GM19328 (cell line): Measurements from ENCODE around the gene RPP25L.
A peak's percentile ranks its signal among the peaks of the same experiment; 100 is the strongest.

ENCODE experiments used
- ATAC-seq: cut with Tn5 transposase; IDR thresholded peaks from one replicate; pipeline ENCODE4 v1.9.1; 2021; ENCODE audit warnings: mild to moderate bottlenecking, moderate library complexity; ENCODE audit not compliant: unreplicated experiment

Gene RPP25L

DNA sequence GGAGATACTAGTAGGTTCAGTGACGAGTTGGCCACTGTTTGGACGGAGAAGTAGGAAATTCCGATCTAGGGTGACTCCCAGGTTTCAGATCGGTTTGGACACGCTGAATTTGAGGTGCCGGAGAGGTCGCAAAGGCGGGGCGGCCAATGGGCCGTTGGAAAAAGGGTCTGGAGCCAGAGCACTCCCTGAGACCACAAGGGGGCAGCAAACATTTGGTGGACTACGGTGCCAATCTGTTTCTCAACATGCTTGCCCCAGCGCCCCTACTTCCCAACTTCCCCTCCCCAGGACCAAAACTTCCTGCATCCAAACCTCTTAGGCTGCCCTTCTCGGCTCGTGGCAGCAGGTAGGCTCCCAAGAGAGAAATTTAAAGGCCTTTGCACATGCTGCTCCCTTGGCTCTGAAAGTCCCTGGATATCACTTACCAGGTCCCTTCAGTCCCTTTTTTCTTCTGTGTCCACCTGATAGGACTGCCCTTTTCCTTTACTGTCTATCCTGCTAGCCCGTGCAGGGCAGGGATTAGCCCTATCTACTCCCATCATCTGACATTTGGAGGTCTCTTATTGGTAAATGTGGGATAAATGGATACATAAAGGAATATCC lies 992 bp upstream of the RPP25L start:
- no peak for ATAC-seq

DNA sequence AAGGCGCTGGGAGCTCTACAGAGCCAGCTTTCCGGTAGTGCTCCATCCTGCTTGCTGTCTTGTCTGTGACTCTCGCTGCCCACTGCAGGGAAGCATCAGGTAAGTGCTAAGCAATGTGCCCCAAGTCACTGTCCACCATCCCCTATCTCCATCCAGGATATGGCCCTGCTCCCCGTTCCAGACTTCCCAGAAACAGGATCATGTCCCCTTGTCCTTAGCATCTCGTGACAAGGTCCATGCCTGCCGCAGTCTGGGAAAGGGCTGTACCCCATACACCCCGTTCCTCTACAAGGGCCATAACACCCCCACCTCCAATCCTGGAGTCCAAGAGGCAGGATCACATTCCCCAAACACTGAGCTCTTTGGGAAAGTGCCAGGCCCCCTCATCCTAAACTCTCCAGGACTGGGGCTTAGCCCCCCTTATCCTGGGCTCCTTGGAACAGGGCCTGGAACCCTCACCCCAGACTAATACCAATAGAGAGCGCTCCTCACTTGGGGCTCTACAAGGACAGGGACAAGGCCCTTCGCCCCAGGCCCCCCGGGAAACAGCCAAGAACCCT lies 566 bp downstream of the RPP25L start:
- no peak for ATAC-seq

DNA sequence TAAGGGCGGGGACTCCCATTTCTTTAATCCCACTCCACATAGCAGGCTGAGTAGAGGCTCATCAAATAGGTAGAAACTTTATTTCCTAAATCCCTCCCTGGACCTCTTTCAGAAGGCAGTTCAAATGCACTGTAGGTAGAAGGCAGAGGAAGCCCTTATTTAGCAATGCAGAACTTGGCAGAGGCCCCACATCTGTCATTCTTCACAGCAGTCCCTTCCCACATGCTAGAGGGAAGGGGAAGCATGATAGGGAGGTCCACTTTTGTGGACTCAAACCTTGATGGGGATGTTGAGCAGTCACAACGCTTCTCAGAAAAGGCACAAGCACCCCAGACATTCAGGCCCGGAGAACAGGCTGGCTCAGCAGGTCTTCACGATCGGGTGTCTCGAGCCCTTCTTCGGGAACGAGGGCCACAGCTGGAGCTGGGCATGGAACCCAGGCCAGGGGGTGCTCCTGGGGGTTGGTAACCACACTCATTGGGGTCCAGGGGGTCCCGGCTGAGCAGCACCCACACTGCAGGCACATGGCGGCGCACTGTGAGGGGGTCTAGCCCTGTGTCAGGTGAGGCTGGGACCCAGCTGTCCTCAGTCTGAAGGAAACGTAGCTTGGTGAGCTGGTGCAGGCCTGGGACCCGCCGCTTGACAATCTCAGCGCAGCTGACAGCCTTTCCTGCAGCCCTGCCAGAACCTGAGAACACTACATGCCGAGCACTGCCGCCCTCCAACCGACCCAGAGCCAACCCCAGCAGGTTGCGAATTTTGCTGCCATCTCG lies 1.3 kb downstream of the RPP25L start:
- no peak for ATAC-seq

DNA sequence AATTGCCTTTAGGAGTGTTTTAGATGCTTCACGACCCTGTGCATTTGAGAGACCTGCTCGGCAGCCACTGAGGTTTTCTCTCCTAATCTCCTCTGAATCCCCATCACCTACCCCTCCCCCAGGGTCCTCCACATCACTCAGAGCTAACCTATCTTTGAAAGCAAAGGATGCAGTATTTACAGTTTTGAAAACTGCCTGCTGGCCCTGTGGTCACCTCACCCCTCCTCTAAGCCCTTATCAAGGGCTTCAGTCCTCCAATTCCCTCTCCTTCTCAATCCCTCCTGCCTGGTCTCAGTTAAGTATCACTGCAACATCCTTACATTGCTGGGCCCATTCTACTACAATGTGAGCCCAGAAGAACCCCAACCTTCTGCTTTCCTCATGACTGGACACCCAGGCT lies 4.6 kb downstream of the RPP25L start:
- ATAC-seq: no peak

DNA sequence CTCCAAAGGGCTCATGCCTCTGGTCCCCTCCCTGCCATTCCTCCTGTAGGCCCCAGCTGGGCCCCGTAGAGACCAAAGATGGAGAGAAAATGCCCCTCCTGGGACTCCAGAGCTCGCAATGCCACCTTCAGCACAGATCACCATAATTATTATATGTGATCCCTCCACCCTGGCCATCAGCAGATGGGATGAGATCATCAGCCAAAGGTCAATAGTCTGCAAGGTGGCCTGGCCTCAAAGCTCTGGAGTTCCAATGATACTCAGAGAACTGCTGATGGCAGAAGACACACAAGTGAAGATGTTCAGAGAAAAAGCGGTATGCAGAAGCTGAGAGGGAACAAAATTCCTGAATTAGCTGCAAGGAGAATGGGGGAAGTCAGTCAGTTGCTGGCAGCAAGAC lies 5.0 kb downstream of the RPP25L start:
- no peak for ATAC-seq

DNA sequence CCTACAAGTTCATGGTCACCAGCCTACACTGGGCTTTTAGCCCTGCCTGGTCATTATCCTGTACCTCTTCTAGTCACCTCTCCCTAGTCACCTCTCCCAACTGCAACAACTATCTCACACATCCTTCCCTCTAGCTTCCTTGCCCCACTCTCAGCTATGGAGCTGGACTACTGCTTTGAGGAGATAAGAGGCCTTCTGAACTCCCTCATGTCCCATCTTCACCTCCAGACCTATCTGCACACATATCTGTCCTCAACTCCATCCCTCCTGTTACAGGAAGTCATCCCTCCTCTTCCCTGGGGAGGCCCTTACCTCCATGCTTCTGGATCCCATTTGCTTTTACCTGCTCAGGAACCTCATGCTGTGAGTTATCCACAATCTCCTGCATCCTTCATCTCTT lies 5.7 kb downstream of the RPP25L start:
- ATAC-seq: no peak

DNA sequence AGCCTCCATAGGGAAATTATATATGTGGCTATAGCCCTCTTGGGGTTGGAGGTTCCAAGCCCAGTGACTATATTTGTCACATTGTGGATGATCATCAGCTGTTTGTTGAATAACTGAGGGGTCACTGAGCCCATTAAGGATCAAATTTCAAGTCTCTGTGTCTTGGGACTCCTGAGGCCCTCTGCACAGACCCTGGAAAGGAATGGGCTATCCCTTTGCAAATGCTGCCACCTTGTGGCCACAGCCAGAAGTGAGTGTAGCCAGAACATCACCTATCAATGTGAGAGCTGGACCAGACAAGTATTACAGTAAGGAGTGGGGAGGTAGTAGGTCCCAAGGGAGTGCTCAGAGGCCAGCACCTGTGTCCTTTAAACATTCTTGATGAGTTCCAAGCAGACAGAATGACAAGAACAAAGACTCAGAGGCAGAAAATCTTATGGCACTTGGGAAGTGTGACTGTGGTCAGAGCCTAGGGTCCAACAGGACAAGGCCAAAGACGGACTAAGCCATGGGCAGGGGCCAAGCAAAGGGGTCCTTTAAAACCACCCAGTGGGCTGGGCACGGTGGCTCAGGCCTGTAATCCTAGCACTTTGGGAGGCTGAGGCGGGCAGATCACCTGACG lies 8.2 kb downstream of the RPP25L start:
- peak; percentile 81 for ATAC-seq

DNA sequence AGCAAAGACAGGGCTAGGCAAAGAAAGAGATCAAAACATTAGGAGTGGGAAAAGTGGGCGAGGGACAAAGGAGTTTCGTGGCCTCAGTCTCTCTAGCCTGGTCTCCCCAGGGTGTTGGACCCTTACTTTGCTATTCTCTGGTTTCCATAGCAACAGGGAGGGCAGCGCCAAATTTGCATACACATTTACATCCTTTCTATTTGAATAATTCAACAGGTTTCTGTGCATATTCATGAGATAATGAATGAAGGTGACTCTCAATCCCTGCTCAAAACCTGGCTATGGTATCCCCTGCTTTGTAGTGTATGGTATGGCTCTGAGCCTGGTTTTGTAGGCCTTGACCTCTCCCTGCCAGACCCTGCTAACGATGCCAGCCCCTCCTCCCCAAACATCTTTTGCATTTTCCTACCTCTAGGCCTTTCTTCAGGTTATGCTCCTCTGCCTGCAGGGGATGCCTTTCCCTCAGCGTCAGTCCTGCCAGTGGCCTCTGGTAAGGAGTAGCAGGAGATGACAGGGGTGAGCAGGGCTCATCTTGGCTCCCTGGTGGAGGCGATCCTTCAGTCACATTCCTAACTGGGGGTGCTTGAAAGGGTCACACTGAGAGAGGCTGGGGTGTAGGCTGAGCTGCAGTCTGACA lies 9.8 kb downstream of the RPP25L start:
- ATAC-seq: no peak

DNA sequence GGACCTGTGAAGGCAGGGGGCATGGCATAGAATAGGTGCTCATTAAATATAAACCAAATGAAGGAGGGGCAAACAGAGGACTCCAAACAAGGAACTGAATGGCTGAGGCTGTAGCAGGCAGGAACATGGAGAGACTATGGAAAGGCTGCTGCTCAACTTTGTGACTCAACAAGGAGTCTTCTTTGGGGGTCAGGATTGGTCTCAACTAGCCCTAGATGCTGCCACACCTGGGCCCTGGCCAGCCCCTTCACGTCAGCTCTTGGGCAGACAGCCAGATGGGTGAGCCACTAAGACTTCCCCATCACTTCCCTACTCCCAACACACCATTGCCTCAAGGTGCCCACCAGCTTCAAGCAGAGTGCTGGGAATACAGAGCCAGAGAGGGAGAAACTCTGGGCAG lies 11.0 kb downstream of the RPP25L start:
- no peak for ATAC-seq

DNA sequence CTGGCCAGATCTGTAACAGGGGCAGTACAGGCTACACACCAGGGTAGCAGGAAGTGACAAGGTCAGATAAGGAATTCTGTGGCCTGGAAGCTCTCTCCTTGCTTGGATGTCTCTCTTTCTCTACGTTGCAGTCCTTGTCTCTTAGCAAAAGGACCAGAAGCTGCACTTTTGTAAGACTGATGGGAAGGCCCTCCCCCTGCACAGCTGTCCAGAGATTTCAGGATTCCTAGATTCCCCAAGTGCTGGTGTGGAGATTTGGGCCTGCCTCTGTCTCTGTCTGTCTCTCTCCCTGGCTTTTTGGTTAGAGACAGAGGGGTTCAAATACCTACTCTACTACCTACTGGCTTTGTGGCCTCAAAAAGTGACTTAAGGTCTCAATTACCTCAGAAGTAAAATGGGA lies 12.4 kb downstream of the RPP25L start:
- no peak for ATAC-seq

DNA sequence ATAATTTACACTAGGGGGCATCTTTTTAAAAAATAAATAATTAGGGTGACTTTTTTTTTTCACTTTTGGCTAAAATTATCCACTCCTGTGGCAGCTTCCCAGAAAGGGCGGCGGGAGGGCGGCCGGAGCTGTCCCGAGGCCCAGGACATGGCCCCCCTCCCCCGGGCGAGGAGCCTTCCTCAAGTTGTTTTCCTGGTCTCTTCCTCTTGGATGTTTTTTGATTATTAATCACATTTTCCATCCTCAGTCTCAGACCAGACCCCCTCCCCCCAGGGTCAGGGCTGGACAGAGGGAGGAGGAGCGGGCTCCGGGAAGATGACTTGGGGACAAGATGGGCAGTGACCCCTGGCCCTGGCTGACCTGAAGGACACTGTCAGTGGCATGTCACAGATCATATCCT lies 17.7 kb downstream of the RPP25L start:
- ATAC-seq: no peak

DNA sequence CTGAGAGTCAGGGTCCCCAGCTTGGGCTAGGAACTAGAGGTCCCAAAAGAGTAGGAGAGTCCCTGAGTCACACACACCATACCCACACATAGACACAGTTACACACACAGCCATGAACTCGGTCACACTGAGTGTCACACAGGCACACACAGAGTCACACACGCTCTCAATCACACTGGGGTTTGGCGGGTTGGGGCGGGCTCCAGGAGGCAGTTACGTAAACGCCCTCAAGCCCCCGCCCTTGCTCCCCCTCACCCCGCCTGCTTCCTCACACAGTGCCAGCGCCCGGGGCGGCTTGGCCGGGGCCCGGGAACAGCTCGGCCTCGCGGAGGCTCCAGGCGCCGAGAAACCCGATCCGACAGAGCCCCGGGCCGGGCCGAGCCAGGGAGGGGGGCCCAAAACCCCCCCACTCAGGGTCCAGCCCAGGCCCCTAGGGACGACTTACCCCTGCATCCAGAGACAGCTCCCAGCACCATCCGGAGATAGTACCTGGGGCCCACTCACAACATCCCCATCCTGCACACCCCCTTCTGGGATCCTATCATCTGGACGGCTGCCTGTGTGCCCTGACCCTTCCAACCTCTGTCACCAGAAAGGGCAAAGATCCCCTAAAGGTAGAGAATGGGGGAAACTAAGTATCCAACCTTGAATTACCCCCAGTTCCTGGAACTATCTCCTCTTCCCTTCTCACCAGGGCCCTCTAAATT lies 18.8 kb downstream of the RPP25L start:
- ATAC-seq: no peak

DNA sequence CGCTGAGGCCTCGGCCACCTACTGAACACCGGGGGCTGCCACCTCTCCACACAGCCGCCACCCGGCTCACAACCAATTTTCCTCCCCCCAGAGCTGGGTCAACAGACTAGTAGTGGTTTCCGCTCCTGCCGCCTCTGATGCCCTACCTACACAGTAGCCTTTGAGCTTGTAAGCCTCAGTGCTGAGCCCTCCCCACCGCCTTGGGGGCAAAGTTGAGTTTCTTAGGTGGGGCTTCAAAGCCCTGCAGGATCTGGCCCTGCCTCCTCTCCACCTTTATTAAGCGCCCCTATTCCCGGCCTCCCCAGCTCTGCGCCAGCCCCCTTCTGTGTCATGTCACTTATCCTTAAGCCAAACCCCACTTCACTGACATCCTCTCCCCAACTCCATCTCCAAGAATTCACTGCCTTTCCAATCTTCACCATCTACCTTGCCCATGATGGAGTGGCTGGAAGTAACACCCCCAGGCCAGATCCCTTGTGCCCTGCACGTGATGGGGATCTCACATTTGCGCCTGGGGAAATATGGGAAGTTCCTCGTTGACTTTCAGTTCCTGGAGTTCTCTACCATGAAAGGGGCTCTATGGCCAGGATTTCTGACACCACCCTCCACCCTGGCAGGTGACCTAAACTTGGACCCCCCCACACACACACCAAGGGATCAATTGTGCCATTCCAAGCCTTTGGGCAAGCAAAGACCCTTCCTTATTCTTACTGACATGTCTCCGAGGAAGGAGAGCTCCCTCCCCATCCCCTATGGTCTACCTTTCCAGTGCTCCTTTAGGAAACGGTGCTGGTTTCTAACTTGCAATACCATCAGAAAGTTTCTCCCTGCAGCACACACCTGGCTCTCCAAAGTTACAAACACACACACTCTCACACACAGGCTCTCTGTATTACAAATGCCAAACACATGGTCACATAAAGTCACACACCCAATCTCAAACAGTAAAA lies 19.7 kb downstream of the RPP25L start:
- no peak for ATAC-seq

DNA sequence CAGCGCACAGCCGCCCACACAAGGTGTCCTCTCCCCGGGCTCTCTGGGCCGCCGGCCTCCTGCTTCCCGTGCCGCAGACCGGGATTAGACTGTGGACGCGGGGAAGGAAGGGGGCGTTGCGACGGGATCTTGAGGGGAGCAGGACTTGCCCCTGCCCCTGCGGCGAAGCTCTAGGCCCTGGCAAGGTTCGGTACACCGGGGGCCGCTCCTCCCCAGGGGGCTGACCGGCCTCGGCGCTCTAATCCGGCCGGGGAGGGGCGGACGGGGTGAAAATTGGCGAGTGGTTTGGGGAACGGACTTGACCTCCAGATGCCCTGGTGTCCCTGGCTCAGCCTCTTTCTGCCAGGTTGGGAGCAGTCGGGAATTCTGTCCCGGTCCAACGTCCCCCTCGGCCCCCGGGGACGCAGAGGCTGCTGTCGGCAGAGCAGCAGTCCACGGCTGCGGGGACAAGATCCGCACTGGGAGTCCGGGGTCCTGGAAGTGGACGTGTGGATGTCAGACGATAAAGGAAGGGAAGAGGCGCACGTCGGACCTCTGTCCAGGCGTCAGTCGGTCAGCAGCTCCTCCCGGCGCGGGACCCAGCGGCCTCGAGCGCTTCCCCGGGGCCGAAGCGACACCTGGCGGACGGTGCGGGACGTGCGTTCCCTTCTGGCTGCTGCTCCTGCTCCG lies 20.5 kb downstream of the RPP25L start:
- no peak for ATAC-seq

DNA sequence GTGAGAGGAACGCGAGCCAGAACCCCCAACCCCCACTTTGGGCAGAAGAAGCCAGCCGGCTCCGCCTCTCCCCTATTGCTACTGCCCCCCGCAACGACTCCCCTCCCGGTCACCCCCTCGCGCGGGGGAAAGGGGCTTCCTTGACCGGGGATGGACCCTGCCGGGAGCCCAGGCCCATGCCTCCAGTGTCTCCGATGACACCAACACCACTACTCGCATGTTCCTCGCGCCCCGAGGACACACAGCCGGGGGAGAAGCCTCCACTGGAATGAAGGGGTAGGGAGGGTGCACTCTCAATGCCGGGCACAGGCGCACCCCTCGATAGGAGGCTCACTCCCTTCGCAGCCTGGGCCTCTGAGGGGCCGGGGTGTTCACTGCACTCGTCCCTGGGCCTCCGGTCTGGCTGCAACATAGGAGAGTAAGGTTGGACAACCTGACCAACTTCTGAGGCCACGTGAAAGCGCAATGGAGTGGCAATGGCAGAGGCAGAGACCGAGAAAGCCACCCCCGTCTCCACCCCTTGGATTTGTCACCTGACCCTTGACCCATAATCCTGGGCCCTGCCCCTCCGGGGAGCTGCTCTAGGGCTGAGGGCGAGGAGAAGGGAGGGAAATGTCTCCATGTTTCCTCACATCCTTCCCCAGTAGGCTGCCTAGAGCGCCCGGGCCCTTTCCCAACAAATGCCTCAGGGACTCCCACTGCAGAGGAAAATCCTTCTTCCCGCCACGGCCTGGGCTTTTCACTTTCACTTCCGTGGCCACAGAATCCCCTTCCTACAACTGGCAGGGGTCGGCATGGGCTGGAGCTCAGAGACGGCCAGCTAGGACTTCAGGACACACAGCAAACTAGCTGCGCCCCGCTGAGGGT lies 21.3 kb downstream of the RPP25L start:
- ATAC-seq: no peak

DNA sequence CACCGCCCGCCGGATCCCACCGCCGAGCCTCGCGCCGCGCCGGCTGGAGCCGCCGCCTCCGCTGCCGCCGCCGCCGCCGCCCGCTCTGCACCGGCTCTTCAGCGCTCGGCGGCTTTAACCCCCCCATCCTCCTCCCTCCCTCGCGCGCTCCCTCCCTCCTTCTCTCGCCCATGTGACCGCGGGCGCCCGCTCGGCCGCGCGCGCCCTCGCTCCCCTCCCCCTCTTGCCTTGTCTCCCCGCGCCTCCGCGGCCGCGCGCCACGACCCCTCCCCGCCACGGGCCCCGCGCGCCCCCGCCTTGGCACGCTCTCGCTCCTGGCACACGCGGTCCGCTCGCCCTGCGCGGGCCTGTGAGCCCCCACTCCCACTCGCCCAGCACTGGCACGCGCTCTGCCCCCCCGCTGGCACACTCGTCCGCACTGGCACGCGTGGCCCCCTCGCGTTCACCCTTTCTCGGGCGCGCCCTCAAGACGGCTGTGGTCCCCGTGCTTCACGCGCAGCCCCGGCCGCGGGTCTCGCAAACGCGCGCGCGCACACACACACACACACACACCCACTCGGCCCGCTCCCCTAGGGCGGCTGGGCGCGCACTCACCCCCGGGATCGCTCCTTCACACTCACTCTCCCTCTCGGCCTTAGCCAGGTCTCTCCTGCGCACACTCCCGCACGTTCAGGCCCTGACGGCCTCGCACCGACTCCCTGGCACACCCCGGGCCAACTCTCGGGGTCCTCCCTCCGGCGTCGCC lies 22.1 kb downstream of the RPP25L start, which contains the start of gene CNTFR:
Gene CNTFR (minus strand): TSS at position 89 of the 745 bp plus-strand sequence. CDS start 20,743 bp downstream, outside the sequence.
- ATAC-seq: no peak
